ENCODE data around the gene DTD1.

Gene DTD1

DNA sequence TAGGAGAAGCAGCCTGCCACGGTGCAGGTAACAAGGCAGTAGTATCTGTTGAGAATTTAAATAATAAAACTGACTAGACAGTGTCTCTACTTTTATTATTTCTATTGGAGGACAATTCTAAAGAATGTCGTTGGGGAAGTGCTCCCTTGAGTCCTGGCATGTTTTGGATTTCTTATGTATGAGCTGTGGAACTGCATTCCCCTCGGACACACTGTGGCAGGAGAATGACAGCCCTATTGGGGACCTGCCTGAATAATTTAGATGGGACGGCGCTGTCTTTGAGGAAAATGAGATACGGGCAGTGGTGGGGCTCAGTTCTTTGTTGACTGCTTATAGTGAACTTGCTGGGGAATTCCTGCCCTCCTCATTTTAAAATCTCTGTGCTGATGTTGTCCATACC, 223.3 kb downstream of the DTD1 start:
- H3K4me3 ChIP-seq (ENCODE audit: control insufficient read depth, low read depth, low read length), result no peak overlapping the region
- no peak for DNase-seq (ENCODE audit: low read depth)
- TF ChIP-seq, protein P1, sequence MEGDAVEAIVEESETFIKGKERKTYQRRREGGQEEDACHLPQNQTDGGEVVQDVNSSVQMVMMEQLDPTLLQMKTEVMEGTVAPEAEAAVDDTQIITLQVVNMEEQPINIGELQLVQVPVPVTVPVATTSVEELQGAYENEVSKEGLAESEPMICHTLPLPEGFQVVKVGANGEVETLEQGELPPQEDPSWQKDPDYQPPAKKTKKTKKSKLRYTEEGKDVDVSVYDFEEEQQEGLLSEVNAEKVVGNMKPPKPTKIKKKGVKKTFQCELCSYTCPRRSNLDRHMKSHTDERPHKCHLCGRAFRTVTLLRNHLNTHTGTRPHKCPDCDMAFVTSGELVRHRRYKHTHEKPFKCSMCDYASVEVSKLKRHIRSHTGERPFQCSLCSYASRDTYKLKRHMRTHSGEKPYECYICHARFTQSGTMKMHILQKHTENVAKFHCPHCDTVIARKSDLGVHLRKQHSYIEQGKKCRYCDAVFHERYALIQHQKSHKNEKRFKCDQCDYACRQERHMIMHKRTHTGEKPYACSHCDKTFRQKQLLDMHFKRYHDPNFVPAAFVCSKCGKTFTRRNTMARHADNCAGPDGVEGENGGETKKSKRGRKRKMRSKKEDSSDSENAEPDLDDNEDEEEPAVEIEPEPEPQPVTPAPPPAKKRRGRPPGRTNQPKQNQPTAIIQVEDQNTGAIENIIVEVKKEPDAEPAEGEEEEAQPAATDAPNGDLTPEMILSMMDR (conservative IDR thresholded peaks at IDR 0.05; ENCODE audit: control insufficient read depth, insufficient read depth, low read depth, low read length), result no peak

DNA sequence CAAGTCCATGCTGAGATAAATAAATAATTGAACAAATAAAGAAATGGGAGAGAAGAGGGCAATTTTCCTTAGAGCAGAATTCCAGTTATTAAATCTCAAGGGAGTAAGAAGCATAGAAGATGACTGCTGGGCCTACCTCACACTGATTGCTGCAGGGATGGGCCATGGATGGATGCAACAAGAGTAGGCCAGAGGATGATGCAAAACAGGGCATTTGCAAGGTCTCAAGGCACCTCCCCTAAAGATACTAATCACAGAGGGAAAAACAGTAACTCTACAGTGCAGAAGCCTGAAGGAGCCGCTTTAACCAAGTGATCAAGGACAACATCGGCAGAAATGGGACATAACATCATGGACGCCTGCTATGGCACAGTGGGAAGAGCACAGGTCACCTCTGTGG, 224.1 kb downstream of the DTD1 start:
- TF ChIP-seq, protein P1 (conservative IDR thresholded peaks at IDR 0.05; ENCODE audit: control insufficient read depth, insufficient read depth, low read depth, low read length), result no peak
- no peak for DNase-seq (ENCODE audit: low read depth)
- no peak overlapping the region for H3K4me3 ChIP-seq (ENCODE audit: control insufficient read depth, low read depth, low read length)

DNA sequence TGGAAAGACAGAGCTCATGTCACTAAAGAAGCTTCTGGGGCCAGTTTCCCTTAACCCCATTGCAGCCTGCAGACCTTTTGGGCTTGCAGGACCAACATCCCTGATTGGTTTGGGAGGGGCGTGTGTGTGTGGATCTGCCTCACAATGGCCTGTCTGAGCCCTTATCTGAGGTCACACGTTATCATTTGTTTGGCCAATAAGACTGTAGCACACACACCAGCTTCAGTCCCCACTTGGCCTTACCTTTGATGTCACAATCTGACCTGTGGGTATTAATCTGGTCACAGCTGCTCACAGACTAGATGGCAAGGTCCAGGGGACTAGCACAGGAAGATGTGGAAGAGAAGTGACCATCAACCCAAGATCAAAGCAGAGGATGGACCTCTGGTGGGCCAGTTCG, 225.6 kb downstream of the DTD1 start, which contains the start of gene SCP2D1:
Gene SCP2D1 (plus strand): TSS at position 301 of the 400 bp plus-strand sequence. CDS start 33 bp downstream, at position 334.
- DNase-seq (ENCODE audit: low read depth), result no peak
- no peak within 1 kb of the TSS for H3K4me3 ChIP-seq (ENCODE audit: control insufficient read depth, low read depth, low read length)
- TF ChIP-seq, protein P1 (conservative IDR thresholded peaks at IDR 0.05; ENCODE audit: control insufficient read depth, insufficient read depth, low read depth, low read length), result no peak

DNA sequence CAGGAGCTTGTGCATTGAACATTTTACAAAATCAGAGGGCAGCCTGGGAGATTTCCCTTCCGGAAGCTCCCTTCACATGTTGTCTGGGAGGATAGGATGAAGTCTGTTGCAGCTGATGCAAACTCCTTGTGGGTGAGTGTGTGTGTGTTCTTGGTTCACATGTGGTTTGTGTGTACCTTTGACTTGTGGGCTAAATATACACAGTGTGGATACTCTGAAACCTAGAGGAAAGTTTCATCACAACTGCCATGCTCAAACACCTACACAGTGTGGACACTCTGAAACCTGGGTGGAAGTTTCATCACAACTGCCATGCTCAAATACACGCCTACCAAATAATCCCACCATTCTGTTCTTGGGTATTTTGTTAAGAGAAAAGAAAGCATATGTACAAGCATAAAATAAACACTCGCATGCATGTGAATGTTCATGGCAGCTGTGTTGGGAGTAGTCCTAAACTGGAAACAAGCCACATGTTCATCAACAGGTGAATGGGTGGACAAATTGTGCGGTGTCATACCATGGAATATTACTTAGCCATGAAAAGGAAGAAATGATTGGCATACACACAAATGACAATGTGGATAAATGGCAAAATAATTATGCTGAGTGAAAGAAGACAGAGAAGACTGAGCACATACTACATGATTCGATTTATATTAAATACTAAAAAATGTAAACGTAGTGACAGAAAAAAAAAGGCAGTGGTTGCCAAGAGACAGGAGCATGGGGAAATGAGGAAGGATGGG, 227.5 kb downstream of the DTD1 start:
- DNase-seq (ENCODE audit: low read depth), result no peak
- no peak overlapping the region for H3K4me3 ChIP-seq (ENCODE audit: control insufficient read depth, low read depth, low read length)
- TF ChIP-seq, protein P1 (conservative IDR thresholded peaks at IDR 0.05; ENCODE audit: control insufficient read depth, insufficient read depth, low read depth, low read length), result no peak
